ENCODE data around the gene CELF2.

DNA sequence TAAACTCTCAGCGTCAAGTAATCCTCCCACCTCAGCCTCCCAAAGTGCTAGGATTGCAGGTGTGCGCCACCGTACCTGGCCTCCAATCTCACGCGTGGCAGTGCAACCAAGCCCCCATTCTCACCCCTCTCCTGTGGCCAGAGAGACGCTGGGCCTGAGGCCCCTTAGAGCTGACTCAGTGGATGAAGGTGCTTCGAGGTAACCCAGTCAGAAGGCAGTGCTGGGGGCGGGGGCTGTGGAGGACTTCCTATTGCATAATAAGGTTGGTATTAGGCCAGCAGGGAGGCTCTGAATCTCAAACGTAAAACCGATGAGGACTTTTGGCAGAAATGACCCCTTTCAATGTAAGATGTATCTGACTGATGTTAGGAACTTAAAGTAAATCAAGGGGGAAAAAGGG lies 364.5 kb downstream of the CELF2 start:
- TF ChIP-seq MYC (IDR thresholded peaks at IDR 0.05; ENCODE audit: low read depth, low read length) (no peak), POLR2A (IDR thresholded peaks at IDR 0.05; ENCODE audit: extremely low read depth, insufficient read length) (no peak)
- TF ChIP-seq, protein P1, sequence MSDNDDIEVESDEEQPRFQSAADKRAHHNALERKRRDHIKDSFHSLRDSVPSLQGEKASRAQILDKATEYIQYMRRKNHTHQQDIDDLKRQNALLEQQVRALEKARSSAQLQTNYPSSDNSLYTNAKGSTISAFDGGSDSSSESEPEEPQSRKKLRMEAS (IDR thresholded peaks at IDR 0.05; ENCODE audit: low read depth, low read length): no peak

Measured in NB4 (cell line).